Liver (tissue), 3 donors: ENCODE data around the gene RAD23B.

ENCODE experiments used
- FOXA1 ChIP-seq: IDR thresholded peaks from 2 replicates; pipeline ENCODE4 v1.6.1; 2016; ENCODE audit warnings: antibody characterized with exemption
- RAD21 ChIP-seq, 2 donors: IDR thresholded peaks; 2 replicates each; pipeline ENCODE4 v1.6.1; 2016; ENCODE audit warnings: antibody characterized with exemption in 2 of 2, mild to moderate bottlenecking in 2 of 2
- SP1 ChIP-seq: IDR thresholded peaks from 2 replicates; pipeline ENCODE4 v1.6.1; 2018; ENCODE audit warnings: antibody characterized with exemption, mild to moderate bottlenecking
- TAF1 ChIP-seq: conservative IDR thresholded peaks from 2 replicates; pipeline ENCODE4 v1.6.1; 2016; ENCODE audit warnings: antibody characterized with exemption, mild to moderate bottlenecking
- TF ChIP-seq, protein P1 (sequence below): fragments of 150-350 bp; IDR thresholded peaks from 2 replicates; pipeline ENCODE4 v1.5.1; 2017; ENCODE audit warnings: improper control_type of control experiment, low read depth, low read length; ENCODE audit not compliant: missing input control
- TF ChIP-seq, protein P2 (sequence below): IDR thresholded peaks from 2 replicates; pipeline ENCODE4 v1.6.1; 2016; ENCODE audit warnings: antibody characterized with exemption, mild to moderate bottlenecking
- donor health status: healthy.
- donor health status: healthy.

GRCh38 chr9:107279086-107279485, 4.0 kb upstream of the RAD23B start:
- no peak for TF ChIP-seq TAF1
- TF ChIP-seq, protein P1, sequence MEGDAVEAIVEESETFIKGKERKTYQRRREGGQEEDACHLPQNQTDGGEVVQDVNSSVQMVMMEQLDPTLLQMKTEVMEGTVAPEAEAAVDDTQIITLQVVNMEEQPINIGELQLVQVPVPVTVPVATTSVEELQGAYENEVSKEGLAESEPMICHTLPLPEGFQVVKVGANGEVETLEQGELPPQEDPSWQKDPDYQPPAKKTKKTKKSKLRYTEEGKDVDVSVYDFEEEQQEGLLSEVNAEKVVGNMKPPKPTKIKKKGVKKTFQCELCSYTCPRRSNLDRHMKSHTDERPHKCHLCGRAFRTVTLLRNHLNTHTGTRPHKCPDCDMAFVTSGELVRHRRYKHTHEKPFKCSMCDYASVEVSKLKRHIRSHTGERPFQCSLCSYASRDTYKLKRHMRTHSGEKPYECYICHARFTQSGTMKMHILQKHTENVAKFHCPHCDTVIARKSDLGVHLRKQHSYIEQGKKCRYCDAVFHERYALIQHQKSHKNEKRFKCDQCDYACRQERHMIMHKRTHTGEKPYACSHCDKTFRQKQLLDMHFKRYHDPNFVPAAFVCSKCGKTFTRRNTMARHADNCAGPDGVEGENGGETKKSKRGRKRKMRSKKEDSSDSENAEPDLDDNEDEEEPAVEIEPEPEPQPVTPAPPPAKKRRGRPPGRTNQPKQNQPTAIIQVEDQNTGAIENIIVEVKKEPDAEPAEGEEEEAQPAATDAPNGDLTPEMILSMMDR, result no peak
- TF ChIP-seq RAD21 (IDR thresholded peaks at IDR 0.05), result no peak
- TF ChIP-seq, protein P2, sequence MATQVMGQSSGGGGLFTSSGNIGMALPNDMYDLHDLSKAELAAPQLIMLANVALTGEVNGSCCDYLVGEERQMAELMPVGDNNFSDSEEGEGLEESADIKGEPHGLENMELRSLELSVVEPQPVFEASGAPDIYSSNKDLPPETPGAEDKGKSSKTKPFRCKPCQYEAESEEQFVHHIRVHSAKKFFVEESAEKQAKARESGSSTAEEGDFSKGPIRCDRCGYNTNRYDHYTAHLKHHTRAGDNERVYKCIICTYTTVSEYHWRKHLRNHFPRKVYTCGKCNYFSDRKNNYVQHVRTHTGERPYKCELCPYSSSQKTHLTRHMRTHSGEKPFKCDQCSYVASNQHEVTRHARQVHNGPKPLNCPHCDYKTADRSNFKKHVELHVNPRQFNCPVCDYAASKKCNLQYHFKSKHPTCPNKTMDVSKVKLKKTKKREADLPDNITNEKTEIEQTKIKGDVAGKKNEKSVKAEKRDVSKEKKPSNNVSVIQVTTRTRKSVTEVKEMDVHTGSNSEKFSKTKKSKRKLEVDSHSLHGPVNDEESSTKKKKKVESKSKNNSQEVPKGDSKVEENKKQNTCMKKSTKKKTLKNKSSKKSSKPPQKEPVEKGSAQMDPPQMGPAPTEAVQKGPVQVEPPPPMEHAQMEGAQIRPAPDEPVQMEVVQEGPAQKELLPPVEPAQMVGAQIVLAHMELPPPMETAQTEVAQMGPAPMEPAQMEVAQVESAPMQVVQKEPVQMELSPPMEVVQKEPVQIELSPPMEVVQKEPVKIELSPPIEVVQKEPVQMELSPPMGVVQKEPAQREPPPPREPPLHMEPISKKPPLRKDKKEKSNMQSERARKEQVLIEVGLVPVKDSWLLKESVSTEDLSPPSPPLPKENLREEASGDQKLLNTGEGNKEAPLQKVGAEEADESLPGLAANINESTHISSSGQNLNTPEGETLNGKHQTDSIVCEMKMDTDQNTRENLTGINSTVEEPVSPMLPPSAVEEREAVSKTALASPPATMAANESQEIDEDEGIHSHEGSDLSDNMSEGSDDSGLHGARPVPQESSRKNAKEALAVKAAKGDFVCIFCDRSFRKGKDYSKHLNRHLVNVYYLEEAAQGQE, result no peak
- no peak for TF ChIP-seq FOXA1
- TF ChIP-seq SP1, result no peak
